VCaP (cell line): ENCODE measurements around the gene FAM98A.

Experiments used
- H3K27ac ChIP-seq: fragments of 450-650 bp; 2 replicates; pipeline ENCODE4 v1.5.1; 2017
- CTCF ChIP-seq: fragments of 450-650 bp; conservative IDR thresholded peaks from 2 replicates; pipeline ENCODE4 v1.5.1; 2017; ENCODE audit warnings: mild to moderate bottlenecking, moderate library complexity

Gene FAM98A

GRCh38 chr2:33598561-33599174, 431 bp downstream of the FAM98A start:
- TF ChIP-seq CTCF: no peak
- H3K27ac ChIP-seq: peak overlapping the region; percentile 74

GRCh38 chr2:33597026-33597425, 2.1 kb downstream of the FAM98A start:
- TF ChIP-seq CTCF: no peak
- H3K27ac ChIP-seq: no peak overlapping the region

- no peak for TF ChIP-seq CTCF
- no peak overlapping the region for H3K27ac ChIP-seq
Measured at GRCh38 chr2:33595385-33595784, 3.7 kb downstream of the FAM98A start.

GRCh38 chr2:33589444-33589843, 9.7 kb downstream of the FAM98A start:
- peak overlapping the region; percentile 48 for H3K27ac ChIP-seq

GRCh38 chr2:33588232-33588631, 10.9 kb downstream of the FAM98A start:
- TF ChIP-seq CTCF: no peak

More at GRCh38 chr2:33589444-33589843, 9.7 kb downstream of the FAM98A start:
- no peak for TF ChIP-seq CTCF

GRCh38 chr2:33586766-33587165, 12.3 kb downstream of the FAM98A start:
- TF ChIP-seq CTCF: no peak

More at GRCh38 chr2:33588232-33588631, 10.9 kb downstream of the FAM98A start:
- H3K27ac ChIP-seq: no peak overlapping the region

GRCh38 chr2:33583194-33583938, 15.7 kb downstream of the FAM98A start:
- H3K27ac ChIP-seq: no peak overlapping the region

More at GRCh38 chr2:33586766-33587165, 12.3 kb downstream of the FAM98A start:
- no peak overlapping the region; the same call in 1 of the 2 replicates for H3K27ac ChIP-seq

More at GRCh38 chr2:33583194-33583938, 15.7 kb downstream of the FAM98A start:
- peak; percentile 93 for TF ChIP-seq CTCF
